K562 (cell line): ENCODE data around the gene RAB14. TPM values are rescaled to one million over a fixed set of nuclear protein-coding genes. Genes with fewer than 3 reads are reported as not detected.

ENCODE experiments used
- EGR1 ChIP-seq: fragments of 450-650 bp; conservative IDR thresholded peaks from 2 replicates; pipeline ENCODE4 v1.6.1; 2017; ENCODE audit warnings: mild to moderate bottlenecking
- IRF9 ChIP-seq: fragments of 450-650 bp; IDR thresholded peaks from 2 replicates; pipeline ENCODE4 v1.6.1; 2016; ENCODE audit warnings: missing biosample characterization, missing genetic modification characterization
- KDM5B ChIP-seq: fragments of 200-600 bp; sonication (generic); IDR thresholded peaks from 2 replicates; pipeline ENCODE4 v1.6.1; 2012; ENCODE audit warnings: low read depth, mild to moderate bottlenecking, moderate library complexity, low read length, control low read depth, inconsistent platforms; ENCODE audit not compliant: insufficient replicate concordance
- MTA1 ChIP-seq: fragments of 450-650 bp; IDR thresholded peaks from 2 replicates; pipeline ENCODE4 v1.6.1; 2017; ENCODE audit warnings: borderline replicate concordance
- PYGO2 ChIP-seq: fragments of 450-650 bp; IDR thresholded peaks from 2 replicates; pipeline ENCODE4 v1.6.1; 2016; ENCODE audit warnings: mild to moderate bottlenecking, missing genetic modification characterization, moderate library complexity, missing compliant biosample characterization
- ZFP36 ChIP-seq: fragments of 150-350 bp; IDR thresholded peaks from 2 replicates; pipeline ENCODE4 v1.6.1; 2018; ENCODE audit warnings: low read length, low read depth; ENCODE audit not compliant: partially characterized antibody
- polyA plus RNA-seq, 8 experiments: library from polyadenylated mRNA; depleted of rRNA in 4 of 8; stranded (reverse) in 5 of 8; unstranded in 3 of 8; fragments of >200 nt; fragmentation: Nextera tagmentation in 2 of 8; fragmentation: Illumina TruSeq in 1 of 8; extraction: Ambion mirVana in 2 of 8; extraction: Trizol in 1 of 8; gene quantifications; 2 replicates each; pipeline versions ENCODE4 v1.2.1 to v1.2.3, GENCODE V29; 2011 to 2014; ENCODE audit warnings: inconsistent platforms in 1 of 8, missing spikeins in 1 of 8
- total RNA-seq, 7 experiments: library from RNA; depleted of rRNA in 6 of 7; stranded (reverse); fragments of >200 nt in 6 of 7; fragmentation: Illumina TruSeq in 2 of 7; extraction: Trizol in 2 of 7; gene quantifications; 2 replicates each; pipeline versions ENCODE4 v1.2.1 to v1.2.3, GENCODE V29; 2011 to 2021; ENCODE audit warnings: low replicate concordance in 1 of 7
- TF ChIP-seq, protein P1 (sequence below): fragments of 200-600 bp; sonication (generic); IDR thresholded peaks from one replicate; pipeline ENCODE4 v1.6.1; 2012; ENCODE audit warnings: mild to moderate bottlenecking, low read depth, low read length, inconsistent platforms
- TF ChIP-seq, protein P2 (sequence below): fragments of 450-650 bp; formaldehyde crosslinking; IDR thresholded peaks from 2 replicates; pipeline ENCODE4 v1.4.0; 2020; ENCODE audit warnings: mild to moderate bottlenecking, mixed read lengths
- TF ChIP-seq, protein P3 (sequence below): sonication (generic); formaldehyde crosslinking; IDR thresholded peaks from 2 replicates; pipeline ENCODE4 v1.8.0; 2022; ENCODE audit warnings: mild to moderate bottlenecking, missing genetic modification reagents, borderline replicate concordance

The RAB14 gene
- total and polyA plus RNA-seq, 9 of the 15 experiments (the other 6 are each of a cell fraction or from before 2014, with no cell fraction given): 10.3 to 41.8 (median 20.9) TPM

- TF ChIP-seq, protein P1, sequence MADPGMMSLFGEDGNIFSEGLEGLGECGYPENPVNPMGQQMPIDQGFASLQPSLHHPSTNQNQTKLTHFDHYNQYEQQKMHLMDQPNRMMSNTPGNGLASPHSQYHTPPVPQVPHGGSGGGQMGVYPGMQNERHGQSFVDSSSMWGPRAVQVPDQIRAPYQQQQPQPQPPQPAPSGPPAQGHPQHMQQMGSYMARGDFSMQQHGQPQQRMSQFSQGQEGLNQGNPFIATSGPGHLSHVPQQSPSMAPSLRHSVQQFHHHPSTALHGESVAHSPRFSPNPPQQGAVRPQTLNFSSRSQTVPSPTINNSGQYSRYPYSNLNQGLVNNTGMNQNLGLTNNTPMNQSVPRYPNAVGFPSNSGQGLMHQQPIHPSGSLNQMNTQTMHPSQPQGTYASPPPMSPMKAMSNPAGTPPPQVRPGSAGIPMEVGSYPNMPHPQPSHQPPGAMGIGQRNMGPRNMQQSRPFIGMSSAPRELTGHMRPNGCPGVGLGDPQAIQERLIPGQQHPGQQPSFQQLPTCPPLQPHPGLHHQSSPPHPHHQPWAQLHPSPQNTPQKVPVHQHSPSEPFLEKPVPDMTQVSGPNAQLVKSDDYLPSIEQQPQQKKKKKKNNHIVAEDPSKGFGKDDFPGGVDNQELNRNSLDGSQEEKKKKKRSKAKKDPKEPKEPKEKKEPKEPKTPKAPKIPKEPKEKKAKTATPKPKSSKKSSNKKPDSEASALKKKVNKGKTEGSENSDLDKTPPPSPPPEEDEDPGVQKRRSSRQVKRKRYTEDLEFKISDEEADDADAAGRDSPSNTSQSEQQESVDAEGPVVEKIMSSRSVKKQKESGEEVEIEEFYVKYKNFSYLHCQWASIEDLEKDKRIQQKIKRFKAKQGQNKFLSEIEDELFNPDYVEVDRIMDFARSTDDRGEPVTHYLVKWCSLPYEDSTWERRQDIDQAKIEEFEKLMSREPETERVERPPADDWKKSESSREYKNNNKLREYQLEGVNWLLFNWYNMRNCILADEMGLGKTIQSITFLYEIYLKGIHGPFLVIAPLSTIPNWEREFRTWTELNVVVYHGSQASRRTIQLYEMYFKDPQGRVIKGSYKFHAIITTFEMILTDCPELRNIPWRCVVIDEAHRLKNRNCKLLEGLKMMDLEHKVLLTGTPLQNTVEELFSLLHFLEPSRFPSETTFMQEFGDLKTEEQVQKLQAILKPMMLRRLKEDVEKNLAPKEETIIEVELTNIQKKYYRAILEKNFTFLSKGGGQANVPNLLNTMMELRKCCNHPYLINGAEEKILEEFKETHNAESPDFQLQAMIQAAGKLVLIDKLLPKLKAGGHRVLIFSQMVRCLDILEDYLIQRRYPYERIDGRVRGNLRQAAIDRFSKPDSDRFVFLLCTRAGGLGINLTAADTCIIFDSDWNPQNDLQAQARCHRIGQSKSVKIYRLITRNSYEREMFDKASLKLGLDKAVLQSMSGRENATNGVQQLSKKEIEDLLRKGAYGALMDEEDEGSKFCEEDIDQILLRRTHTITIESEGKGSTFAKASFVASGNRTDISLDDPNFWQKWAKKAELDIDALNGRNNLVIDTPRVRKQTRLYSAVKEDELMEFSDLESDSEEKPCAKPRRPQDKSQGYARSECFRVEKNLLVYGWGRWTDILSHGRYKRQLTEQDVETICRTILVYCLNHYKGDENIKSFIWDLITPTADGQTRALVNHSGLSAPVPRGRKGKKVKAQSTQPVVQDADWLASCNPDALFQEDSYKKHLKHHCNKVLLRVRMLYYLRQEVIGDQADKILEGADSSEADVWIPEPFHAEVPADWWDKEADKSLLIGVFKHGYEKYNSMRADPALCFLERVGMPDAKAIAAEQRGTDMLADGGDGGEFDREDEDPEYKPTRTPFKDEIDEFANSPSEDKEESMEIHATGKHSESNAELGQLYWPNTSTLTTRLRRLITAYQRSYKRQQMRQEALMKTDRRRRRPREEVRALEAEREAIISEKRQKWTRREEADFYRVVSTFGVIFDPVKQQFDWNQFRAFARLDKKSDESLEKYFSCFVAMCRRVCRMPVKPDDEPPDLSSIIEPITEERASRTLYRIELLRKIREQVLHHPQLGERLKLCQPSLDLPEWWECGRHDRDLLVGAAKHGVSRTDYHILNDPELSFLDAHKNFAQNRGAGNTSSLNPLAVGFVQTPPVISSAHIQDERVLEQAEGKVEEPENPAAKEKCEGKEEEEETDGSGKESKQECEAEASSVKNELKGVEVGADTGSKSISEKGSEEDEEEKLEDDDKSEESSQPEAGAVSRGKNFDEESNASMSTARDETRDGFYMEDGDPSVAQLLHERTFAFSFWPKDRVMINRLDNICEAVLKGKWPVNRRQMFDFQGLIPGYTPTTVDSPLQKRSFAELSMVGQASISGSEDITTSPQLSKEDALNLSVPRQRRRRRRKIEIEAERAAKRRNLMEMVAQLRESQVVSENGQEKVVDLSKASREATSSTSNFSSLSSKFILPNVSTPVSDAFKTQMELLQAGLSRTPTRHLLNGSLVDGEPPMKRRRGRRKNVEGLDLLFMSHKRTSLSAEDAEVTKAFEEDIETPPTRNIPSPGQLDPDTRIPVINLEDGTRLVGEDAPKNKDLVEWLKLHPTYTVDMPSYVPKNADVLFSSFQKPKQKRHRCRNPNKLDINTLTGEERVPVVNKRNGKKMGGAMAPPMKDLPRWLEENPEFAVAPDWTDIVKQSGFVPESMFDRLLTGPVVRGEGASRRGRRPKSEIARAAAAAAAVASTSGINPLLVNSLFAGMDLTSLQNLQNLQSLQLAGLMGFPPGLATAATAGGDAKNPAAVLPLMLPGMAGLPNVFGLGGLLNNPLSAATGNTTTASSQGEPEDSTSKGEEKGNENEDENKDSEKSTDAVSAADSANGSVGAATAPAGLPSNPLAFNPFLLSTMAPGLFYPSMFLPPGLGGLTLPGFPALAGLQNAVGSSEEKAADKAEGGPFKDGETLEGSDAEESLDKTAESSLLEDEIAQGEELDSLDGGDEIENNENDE: no peak
- TF ChIP-seq ZFP36 (no peak), MTA1 (peak; percentile 24; the same call in 1 of the 2 replicates), KDM5B (no peak), IRF9 (tag) (peak; percentile 75), EGR1 (no peak), PYGO2 (tag) (no peak)
- TF ChIP-seq, protein P2, sequence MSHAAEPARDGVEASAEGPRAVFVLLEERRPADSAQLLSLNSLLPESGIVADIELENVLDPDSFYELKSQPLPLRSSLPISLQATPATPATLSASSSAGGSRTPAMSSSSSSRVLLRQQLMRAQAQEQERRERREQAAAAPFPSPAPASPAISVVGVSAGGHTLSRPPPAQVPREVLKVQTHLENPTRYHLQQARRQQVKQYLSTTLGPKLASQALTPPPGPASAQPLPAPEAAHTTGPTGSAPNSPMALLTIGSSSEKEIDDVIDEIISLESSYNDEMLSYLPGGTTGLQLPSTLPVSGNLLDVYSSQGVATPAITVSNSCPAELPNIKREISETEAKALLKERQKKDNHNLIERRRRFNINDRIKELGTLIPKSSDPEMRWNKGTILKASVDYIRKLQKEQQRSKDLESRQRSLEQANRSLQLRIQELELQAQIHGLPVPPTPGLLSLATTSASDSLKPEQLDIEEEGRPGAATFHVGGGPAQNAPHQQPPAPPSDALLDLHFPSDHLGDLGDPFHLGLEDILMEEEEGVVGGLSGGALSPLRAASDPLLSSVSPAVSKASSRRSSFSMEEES (CRISPR knock-in tag): no peak
- TF ChIP-seq, protein P3, sequence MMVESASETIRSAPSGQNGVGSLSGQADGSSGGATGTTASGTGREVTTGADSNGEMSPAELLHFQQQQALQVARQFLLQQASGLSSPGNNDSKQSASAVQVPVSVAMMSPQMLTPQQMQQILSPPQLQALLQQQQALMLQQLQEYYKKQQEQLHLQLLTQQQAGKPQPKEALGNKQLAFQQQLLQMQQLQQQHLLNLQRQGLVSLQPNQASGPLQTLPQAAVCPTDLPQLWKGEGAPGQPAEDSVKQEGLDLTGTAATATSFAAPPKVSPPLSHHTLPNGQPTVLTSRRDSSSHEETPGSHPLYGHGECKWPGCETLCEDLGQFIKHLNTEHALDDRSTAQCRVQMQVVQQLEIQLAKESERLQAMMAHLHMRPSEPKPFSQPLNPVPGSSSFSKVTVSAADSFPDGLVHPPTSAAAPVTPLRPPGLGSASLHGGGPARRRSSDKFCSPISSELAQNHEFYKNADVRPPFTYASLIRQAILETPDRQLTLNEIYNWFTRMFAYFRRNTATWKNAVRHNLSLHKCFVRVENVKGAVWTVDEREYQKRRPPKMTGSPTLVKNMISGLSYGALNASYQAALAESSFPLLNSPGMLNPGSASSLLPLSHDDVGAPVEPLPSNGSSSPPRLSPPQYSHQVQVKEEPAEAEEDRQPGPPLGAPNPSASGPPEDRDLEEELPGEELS: no peak
These were observed 32.5 kb upstream of the RAB14 start (continued) for GRCh38 chr9:121233906-121234831.
